ENCODE results near the gene ADGRF5.
"Not testable (repeated sequence)": the region's sequence is repeated elsewhere in the genome, so short reads cannot be mapped to it uniquely, and the experiment has no call there.

The ADGRF5 gene

GRCh38 chr6:46888578-46888977, 33.2 kb downstream of the ADGRF5 start:
- peak; percentile 35 for DNase-seq (ENCODE audit: low read depth)

- peak; percentile 31 for DNase-seq (ENCODE audit: low read depth)
These were observed 33.7 kb downstream of the ADGRF5 start for GRCh38 chr6:46888031-46888430.

GRCh38 chr6:46882645-46883044, 39.1 kb downstream of the ADGRF5 start:
- DNase-seq (ENCODE audit: low read depth) = no peak

- no peak for DNase-seq (ENCODE audit: low read depth)
These were observed 42.7 kb downstream of the ADGRF5 start for GRCh38 chr6:46879003-46879402.

- DNase-seq (ENCODE audit: low read depth) = peak; percentile 47
These were observed 45.6 kb downstream of the ADGRF5 start for GRCh38 chr6:46876126-46876525.

- no peak for DNase-seq (ENCODE audit: low read depth)
These were observed 54.3 kb downstream of the ADGRF5 start for GRCh38 chr6:46867411-46867810.

- no peak for DNase-seq (ENCODE audit: low read depth)
These were observed 56.5 kb downstream of the ADGRF5 start for GRCh38 chr6:46865221-46865620.

- DNase-seq (ENCODE audit: low read depth) = no peak
These were observed 57.9 kb downstream of the ADGRF5 start for GRCh38 chr6:46863791-46864190.

- no peak for DNase-seq (ENCODE audit: low read depth)
These were observed 59.4 kb downstream of the ADGRF5 start for GRCh38 chr6:46862381-46862780.

- not testable (repeated sequence) for DNase-seq (ENCODE audit: low read depth)
These were observed 65.8 kb downstream of the ADGRF5 start for GRCh38 chr6:46855966-46856365.

GRCh38 chr6:46851576-46851975, 70.2 kb downstream of the ADGRF5 start:
- not testable (repeated sequence) for DNase-seq (ENCODE audit: low read depth)

GRCh38 chr6:46850792-46851191, 70.9 kb downstream of the ADGRF5 start:
- no peak for DNase-seq (ENCODE audit: low read depth)

GRCh38 chr6:46849361-46849690, 72.4 kb downstream of the ADGRF5 start:
- DNase-seq (ENCODE audit: low read depth) = no peak

GRCh38 chr6:46848684-46849360, 72.9 kb downstream of the ADGRF5 start:
- DNase-seq (ENCODE audit: low read depth) = peak; percentile 22

- no peak for DNase-seq (ENCODE audit: low read depth)
These were observed 76.6 kb downstream of the ADGRF5 start for GRCh38 chr6:46845126-46845525.

GRCh38 chr6:46842252-46842846, 79.4 kb downstream of the ADGRF5 start:
- DNase-seq (ENCODE audit: low read depth) = not testable (repeated sequence)

GRCh38 chr6:46838033-46838432, 83.7 kb downstream of the ADGRF5 start:
- DNase-seq (ENCODE audit: low read depth) = no peak

GRCh38 chr6:46834991-46835390, 86.7 kb downstream of the ADGRF5 start:
- not testable (repeated sequence) for DNase-seq (ENCODE audit: low read depth)

- DNase-seq (ENCODE audit: low read depth) = not testable (repeated sequence)
These were observed 87.4 kb downstream of the ADGRF5 start for GRCh38 chr6:46834257-46834916.

GRCh38 chr6:46832816-46833215, 88.9 kb downstream of the ADGRF5 start:
- no peak for DNase-seq (ENCODE audit: low read depth)

- DNase-seq (ENCODE audit: low read depth) = no peak
These were observed 92.8 kb downstream of the ADGRF5 start for GRCh38 chr6:46828939-46829338.

- DNase-seq (ENCODE audit: low read depth) = no peak
These were observed 100.3 kb downstream of the ADGRF5 start for GRCh38 chr6:46821458-46821881.

- no peak for DNase-seq (ENCODE audit: low read depth)
These were observed 102.2 kb downstream of the ADGRF5 start for GRCh38 chr6:46819561-46819960.

Data from non-pigmented ciliary epithelial cell (primary cell).